Thymus (tissue), 11 donors: ENCODE measurements around the gene MPRIP. TPM values are rescaled to one million over a fixed set of nuclear protein-coding genes. Genes with fewer than 3 reads are reported as not detected.

Experiments
- DNase-seq, 9 donors: peaks; one replicate each; pipeline ENCODE4 v3.0.0-alpha.2; 2013; ENCODE audit warnings: low spot score in 9 of 9, low read depth in 6 of 9, missing footprints in 1 of 9
- H3K27ac ChIP-seq, 2 donors: one replicate each; pipeline ENCODE4 v1.5.1; 2013; ENCODE audit warnings: control low read depth in 1 of 2, low read depth in 1 of 2, low read length in 1 of 2, mild to moderate bottlenecking in 1 of 2, moderate library complexity in 1 of 2
- H3K27me3 ChIP-seq, 2 donors: one replicate each; pipeline ENCODE4 v1.5.1; 2013; ENCODE audit warnings: low read length in 1 of 2; ENCODE audit not compliant: control insufficient read depth in 2 of 2, insufficient read depth in 1 of 2
- H3K36me3 ChIP-seq, 2 donors: one replicate each; pipeline ENCODE4 v1.5.1; 2013; ENCODE audit warnings: low read length in 1 of 2, mild to moderate bottlenecking in 1 of 2, moderate library complexity in 1 of 2; ENCODE audit not compliant: control insufficient read depth in 2 of 2, insufficient read depth in 2 of 2
- H3K4me1 ChIP-seq, 2 donors: one replicate each; pipeline ENCODE4 v1.5.1; 2013; ENCODE audit warnings: low read length in 2 of 2; ENCODE audit not compliant: control insufficient read depth in 2 of 2, insufficient read depth in 2 of 2
- H3K4me3 ChIP-seq, 2 donors: one replicate each; pipeline ENCODE4 v1.5.1; 2013; ENCODE audit warnings: low read length in 2 of 2, control low read depth in 1 of 2, mild to moderate bottlenecking in 1 of 2
- H3K9me3 ChIP-seq, 2 donors: one replicate each; pipeline ENCODE4 v1.5.1; 2013; ENCODE audit warnings: low read length in 1 of 2, mild to moderate bottlenecking in 1 of 2; ENCODE audit not compliant: control insufficient read depth in 2 of 2, insufficient read depth in 1 of 2
- WGBS: extraction: QIAGEN DNeasy Blood & Tissue Kit; methylation state at CpG from one replicate; pipeline ENCODE4 v1.1.7; 2013; 5-methylcytosine and 5-hydroxymethylcytosine counted together
- polyA plus RNA-seq: library from polyadenylated mRNA; stranded (reverse); fragments of 200-250 nt; gene quantifications from one replicate; pipeline ENCODE4 v1.2.3, GENCODE V29; 2013
- total RNA-seq: library from RNA; stranded (reverse); fragments of 120-200 nt; gene quantifications from one replicate; pipeline ENCODE4 v1.2.4, GENCODE V29; 2013
- donor health status: healthy.

The MPRIP gene
- total and polyA plus RNA-seq, 2 donors, result 99.8 to 137 TPM

- H3K27ac ChIP-seq, result no peak overlapping the region
- peaks cover 0 to 23% of the 10 kb centered on the region in 2 donors for H3K27me3 ChIP-seq
- DNase-seq, result no peak
- H3K9me3 ChIP-seq, result peaks cover 3 to 5% of the 10 kb centered on the region in 2 donors
- H3K4me3 ChIP-seq, result no peak overlapping the region
- peaks cover 6 to 12% of the 10 kb centered on the region in 2 donors for H3K36me3 ChIP-seq
- peaks cover 12 to 13% of the 10 kb centered on the region in 2 donors for H3K4me1 ChIP-seq
- WGBS, result 93% methylated on average over 8 of the region's 8 CpGs
These were observed 165.7 kb downstream of the MPRIP start for GRCh38 chr17:17207998-17208397.

GRCh38 chr17:17213775-17214174 is 171.5 kb downstream of the MPRIP start:
- Histone ChIP-seq H3K36me3 (peaks cover 53 to 62% of the 10 kb centered on the region in 2 donors), H3K4me3 (no peak overlapping the region), H3K9me3 (no peaks in the 10 kb centered on the region), H3K27ac (no peak overlapping the region), H3K27me3 (no peaks in the 10 kb centered on the region), H3K4me1 (no peaks in the 10 kb centered on the region)
- DNase-seq, result no peak
- WGBS, result 96% methylated on average over 10 of the region's 10 CpGs

- no peaks in the 10 kb centered on the region for H3K4me1 ChIP-seq
- no peaks in the 10 kb centered on the region for H3K9me3 ChIP-seq
- H3K27ac ChIP-seq, result no peak overlapping the region
- 98% methylated on average over 27 of the region's 27 CpGs for WGBS
- H3K27me3 ChIP-seq, result no peaks in the 10 kb centered on the region
- no peak overlapping the region for H3K4me3 ChIP-seq
- no peak for DNase-seq
- peaks cover 56 to 64% of the 10 kb centered on the region in 2 donors for H3K36me3 ChIP-seq
These were observed 172.6 kb downstream of the MPRIP start for GRCh38 chr17:17214646-17215436.

GRCh38 chr17:17215575-17215974 is 173.3 kb downstream of the MPRIP start:
- DNase-seq, result no peak
- Histone ChIP-seq H3K27me3 (no peaks in the 10 kb centered on the region), H3K9me3 (no peaks in the 10 kb centered on the region), H3K4me1 (no peaks in the 10 kb centered on the region), H3K27ac (no peak overlapping the region), H3K4me3 (no peak overlapping the region), H3K36me3 (peaks cover 60 to 68% of the 10 kb centered on the region in 2 donors)
- 96% methylated on average over 8 of the region's 8 CpGs for WGBS

- H3K4me3 ChIP-seq, result no peak overlapping the region
- no peaks in the 10 kb centered on the region for H3K9me3 ChIP-seq
- H3K27me3 ChIP-seq, result no peaks in the 10 kb centered on the region
- DNase-seq, result no peak
- H3K27ac ChIP-seq, result no peak overlapping the region
- 97% methylated on average over 17 of the region's 17 CpGs for WGBS
- no peaks in the 10 kb centered on the region for H3K4me1 ChIP-seq
- H3K36me3 ChIP-seq, result peaks cover 64 to 71% of the 10 kb centered on the region in 2 donors
These were observed 174.0 kb downstream of the MPRIP start for GRCh38 chr17:17216236-17216635.

- Histone ChIP-seq H3K27me3 (no peaks in the 10 kb centered on the region), H3K36me3 (peaks cover 69 to 70% of the 10 kb centered on the region in 2 donors), H3K27ac (no peak overlapping the region), H3K4me1 (no peaks in the 10 kb centered on the region), H3K4me3 (no peak overlapping the region), H3K9me3 (no peaks in the 10 kb centered on the region)
- no peak for DNase-seq
- 97% methylated on average over 16 of the region's 16 CpGs for WGBS
These were observed 174.5 kb downstream of the MPRIP start for GRCh38 chr17:17216776-17217175.

GRCh38 chr17:17217995-17218394 is 175.7 kb downstream of the MPRIP start:
- DNase-seq, result no peak
- no peaks in the 10 kb centered on the region for H3K4me1 ChIP-seq
- WGBS, result over 99% methylated on average over 3 of the region's 3 CpGs

GRCh38 chr17:17220529-17220928 is 178.3 kb downstream of the MPRIP start:
- Histone ChIP-seq H3K27ac (no peak overlapping the region), H3K27me3 (no peaks in the 10 kb centered on the region), H3K9me3 (no peaks in the 10 kb centered on the region), H3K4me1 (no peaks in the 10 kb centered on the region), H3K4me3 (no peak overlapping the region), H3K36me3 (peaks cover 74 to 79% of the 10 kb centered on the region in 2 donors)
- no peak for DNase-seq
- 98% methylated on average over 8 of the region's 8 CpGs for WGBS

More at GRCh38 chr17:17217995-17218394, 175.7 kb downstream of the MPRIP start:
- Histone ChIP-seq H3K27me3 (no peaks in the 10 kb centered on the region), H3K36me3 (peaks cover 71 to 75% of the 10 kb centered on the region in 2 donors), H3K4me3 (no peak overlapping the region), H3K9me3 (no peaks in the 10 kb centered on the region), H3K27ac (no peak overlapping the region)

GRCh38 chr17:17221329-17221728 is 179.1 kb downstream of the MPRIP start:
- H3K4me3 ChIP-seq, result no peak overlapping the region
- peaks cover 73 to 79% of the 10 kb centered on the region in 2 donors for H3K36me3 ChIP-seq
- no peaks in the 10 kb centered on the region for H3K4me1 ChIP-seq
- WGBS, result 97% methylated on average over 22 of the region's 22 CpGs
- H3K9me3 ChIP-seq, result no peaks in the 10 kb centered on the region
- no peaks in the 10 kb centered on the region for H3K27me3 ChIP-seq
- no peak overlapping the region for H3K27ac ChIP-seq
- DNase-seq, result no peak
